Measurements from ENCODE around the gene PREPL. TPM values are rescaled to one million over a fixed set of nuclear protein-coding genes. Genes with fewer than 3 reads are reported as not detected.

Gene PREPL
- total RNA-seq, 1 experiment from 2014 or later = 43.0 TPM

DNA sequence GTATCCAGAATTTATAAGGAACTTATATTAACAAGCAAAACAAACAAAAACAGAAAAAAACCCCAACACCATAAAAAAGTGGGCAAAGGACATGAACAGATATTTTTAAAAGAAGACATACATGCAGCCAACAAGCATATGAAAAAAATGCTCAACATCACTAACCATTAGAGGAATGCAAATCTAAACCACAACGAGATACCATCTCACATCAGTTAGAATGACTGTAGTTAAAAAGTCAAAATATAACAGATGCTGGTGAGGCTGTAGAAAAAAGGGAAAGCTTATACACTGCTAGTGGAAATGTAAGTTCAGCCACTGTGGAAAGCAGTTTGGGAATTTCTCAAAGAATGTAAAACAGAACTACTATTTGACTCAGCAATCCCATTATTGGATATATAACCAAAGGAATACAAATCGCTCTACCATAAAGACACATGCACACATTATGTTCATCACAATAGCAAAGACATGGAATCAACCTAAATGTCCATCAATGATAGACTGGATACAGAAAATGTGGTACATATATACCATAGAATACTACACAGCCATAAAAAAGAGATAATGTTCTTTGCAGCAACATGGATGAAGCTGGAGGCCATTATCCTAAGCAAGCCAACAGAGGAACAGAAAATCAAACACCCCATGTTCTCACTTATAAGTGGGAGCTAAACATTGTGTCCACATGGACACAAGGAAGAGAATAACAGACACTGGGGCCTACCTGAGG lies 25.3 kb downstream of the PREPL start:
- no TSS peak for BruUV-seq (replicated peaks)
- CTCF ChIA-PET = interaction anchor here (0.6 kb wide), 1 partner anchor 356 kb away, joined by 3 read pairs; no protein-coding TSS in a partner anchor
- no peaks in the 10 kb centered on the region for H3K9me3 Mint-ChIP-seq (ENCODE audit: low read depth, unreplicated experiment)
- no peak for DNase-seq
- no peaks in the 10 kb centered on the region for H3K27me3 Mint-ChIP-seq (ENCODE audit: unreplicated experiment)
- TF ChIP-seq, protein P1, sequence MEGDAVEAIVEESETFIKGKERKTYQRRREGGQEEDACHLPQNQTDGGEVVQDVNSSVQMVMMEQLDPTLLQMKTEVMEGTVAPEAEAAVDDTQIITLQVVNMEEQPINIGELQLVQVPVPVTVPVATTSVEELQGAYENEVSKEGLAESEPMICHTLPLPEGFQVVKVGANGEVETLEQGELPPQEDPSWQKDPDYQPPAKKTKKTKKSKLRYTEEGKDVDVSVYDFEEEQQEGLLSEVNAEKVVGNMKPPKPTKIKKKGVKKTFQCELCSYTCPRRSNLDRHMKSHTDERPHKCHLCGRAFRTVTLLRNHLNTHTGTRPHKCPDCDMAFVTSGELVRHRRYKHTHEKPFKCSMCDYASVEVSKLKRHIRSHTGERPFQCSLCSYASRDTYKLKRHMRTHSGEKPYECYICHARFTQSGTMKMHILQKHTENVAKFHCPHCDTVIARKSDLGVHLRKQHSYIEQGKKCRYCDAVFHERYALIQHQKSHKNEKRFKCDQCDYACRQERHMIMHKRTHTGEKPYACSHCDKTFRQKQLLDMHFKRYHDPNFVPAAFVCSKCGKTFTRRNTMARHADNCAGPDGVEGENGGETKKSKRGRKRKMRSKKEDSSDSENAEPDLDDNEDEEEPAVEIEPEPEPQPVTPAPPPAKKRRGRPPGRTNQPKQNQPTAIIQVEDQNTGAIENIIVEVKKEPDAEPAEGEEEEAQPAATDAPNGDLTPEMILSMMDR (IDR thresholded peaks at IDR 0.05; ENCODE audit: unreplicated experiment) = no peak
- intact Hi-C loops (cut with micrococcal nuclease; ENCODE audit: unreplicated experiment) = no loop called here
- no peak overlapping the region for H3K4me3 Mint-ChIP-seq (ENCODE audit: low read depth, unreplicated experiment)
- no peaks in the 10 kb centered on the region for H3K4me1 Mint-ChIP-seq (ENCODE audit: low read depth, unreplicated experiment)
- H3K36me3 Mint-ChIP-seq (ENCODE audit: insufficient read depth, unreplicated experiment) = peaks cover 21% of the 10 kb centered on the region
- no peak overlapping the region for H3K27ac Mint-ChIP-seq (ENCODE audit: unreplicated experiment)

DNA sequence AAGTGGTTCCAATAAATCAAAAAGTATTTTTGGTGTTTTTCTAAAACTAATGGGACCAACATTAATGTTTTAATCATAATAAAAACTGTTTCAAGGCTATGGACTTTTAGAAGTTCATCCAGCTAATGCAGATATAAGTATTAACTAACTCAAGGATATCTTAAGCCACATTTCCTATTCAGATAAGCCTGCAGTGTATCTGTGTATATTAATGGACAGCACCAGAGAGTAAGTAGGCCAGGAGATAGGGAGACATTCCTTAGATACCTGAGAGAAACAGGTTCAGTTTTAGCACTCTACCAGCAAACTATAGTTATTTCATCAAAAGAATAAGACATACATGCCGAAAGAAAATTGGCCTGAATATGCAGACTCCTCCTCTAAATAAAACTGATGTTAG lies 27.3 kb downstream of the PREPL start:
- CTCF ChIA-PET = no interaction called here
- Mint-ChIP-seq H3K36me3 (ENCODE audit: insufficient read depth, unreplicated experiment) (peaks cover 22% of the 10 kb centered on the region), H3K27me3 (ENCODE audit: unreplicated experiment) (no peaks in the 10 kb centered on the region), H3K9me3 (ENCODE audit: low read depth, unreplicated experiment) (no peaks in the 10 kb centered on the region), H3K27ac (ENCODE audit: unreplicated experiment) (no peak overlapping the region), H3K4me3 (ENCODE audit: low read depth, unreplicated experiment) (no peak overlapping the region), H3K4me1 (ENCODE audit: low read depth, unreplicated experiment) (no peaks in the 10 kb centered on the region)
- TF ChIP-seq, protein P1 (IDR thresholded peaks at IDR 0.05; ENCODE audit: unreplicated experiment) = no peak
- no TSS peak for BruUV-seq (replicated peaks)
- intact Hi-C loops (cut with micrococcal nuclease; ENCODE audit: unreplicated experiment) = no loop called here
- no peak for DNase-seq

DNA sequence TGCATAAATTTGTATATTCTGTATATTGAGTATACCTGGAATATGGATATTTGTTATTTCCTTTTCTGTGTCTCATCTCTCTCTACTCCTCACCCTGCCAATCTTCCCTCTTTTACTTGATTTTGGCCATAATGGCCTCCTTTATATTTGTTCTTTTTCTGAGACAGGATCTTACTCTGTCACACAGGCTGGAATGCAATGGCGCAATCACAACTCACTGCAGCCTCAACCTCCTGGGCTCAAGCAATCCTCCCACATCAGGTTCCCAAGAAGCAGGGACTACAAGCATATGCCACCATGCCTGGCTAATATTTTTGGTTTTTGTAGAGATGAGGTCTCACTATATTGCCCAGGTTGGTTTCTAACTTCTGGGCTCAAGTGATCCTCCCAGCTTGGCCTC lies 30.5 kb downstream of the PREPL start:
- peaks cover 47% of the 10 kb centered on the region for H3K36me3 Mint-ChIP-seq (ENCODE audit: insufficient read depth, unreplicated experiment)
- H3K9me3 Mint-ChIP-seq (ENCODE audit: low read depth, unreplicated experiment) = no peaks in the 10 kb centered on the region
- H3K4me3 Mint-ChIP-seq (ENCODE audit: low read depth, unreplicated experiment) = no peak overlapping the region
- intact Hi-C loops (cut with micrococcal nuclease; ENCODE audit: unreplicated experiment) = no loop called here
- TF ChIP-seq, protein P1 (IDR thresholded peaks at IDR 0.05; ENCODE audit: unreplicated experiment) = no peak
- peaks cover 2% of the 10 kb centered on the region for H3K4me1 Mint-ChIP-seq (ENCODE audit: low read depth, unreplicated experiment)
- no peak for DNase-seq
- no TSS peak for BruUV-seq (replicated peaks)
- no peak overlapping the region for H3K27ac Mint-ChIP-seq (ENCODE audit: unreplicated experiment)
- H3K27me3 Mint-ChIP-seq (ENCODE audit: unreplicated experiment) = no peaks in the 10 kb centered on the region
- CTCF ChIA-PET = no interaction called here

- H3K4me1 Mint-ChIP-seq (ENCODE audit: low read depth, unreplicated experiment) = peaks cover 15% of the 10 kb centered on the region
- intact Hi-C loops (cut with micrococcal nuclease; ENCODE audit: unreplicated experiment) = no loop called here
- no peak for DNase-seq
- TF ChIP-seq, protein P1 (IDR thresholded peaks at IDR 0.05; ENCODE audit: unreplicated experiment) = no peak
- BruUV-seq (replicated peaks) = no TSS peak
- no peak overlapping the region for H3K4me3 Mint-ChIP-seq (ENCODE audit: low read depth, unreplicated experiment)
- no peak overlapping the region for H3K27ac Mint-ChIP-seq (ENCODE audit: unreplicated experiment)
- H3K36me3 Mint-ChIP-seq (ENCODE audit: insufficient read depth, unreplicated experiment) = peaks cover 49% of the 10 kb centered on the region
- CTCF ChIA-PET = no interaction called here
- H3K27me3 Mint-ChIP-seq (ENCODE audit: unreplicated experiment) = no peaks in the 10 kb centered on the region
- no peaks in the 10 kb centered on the region for H3K9me3 Mint-ChIP-seq (ENCODE audit: low read depth, unreplicated experiment)
These were observed 32.0 kb downstream of the PREPL start for GRCh38 chr2:44329343-44329742.

All from Calu3 (cell line).